Pancreas (tissue), 10 donors: ENCODE results near the gene ZDHHC17. TPM values are rescaled to one million over a fixed set of nuclear protein-coding genes. Genes with fewer than 3 reads are reported as not detected.

ENCODE experiments used
- ATAC-seq, 4 donors: fragments of 200-7000 bp; cut with Tn5 transposase; one replicate each; pipeline versions ENCODE4 v1.8.0 to v1.9.1; 2020; ENCODE audit warnings: mild to moderate bottlenecking in 4 of 4, moderate library complexity in 4 of 4
- DNase-seq, 6 donors: peaks; one replicate each; pipeline ENCODE4 v3.0.0-alpha.2; 2020
- FAIRE-seq: peaks from 2 replicates; lab custom pipeline; 2012; peaks lifted over from hg19 to GRCh38; lab: Jason Lieb, UNC
- H3K27ac ChIP-seq, 4 donors: fragments of 200-600 bp; sonication (generic); 1 replicate in 3 of 4; 2 replicates in 1 of 4; pipeline versions ENCODE4 v1.5.0 to v1.8.0; 2020
- H3K27me3 ChIP-seq, 4 donors: fragments of 200-600 bp; one replicate each; pipeline ENCODE4 v1.8.0; 2021
- H3K36me3 ChIP-seq, 3 donors: fragments of 200-600 bp; sonication (generic) in 1 of 3; one replicate each; pipeline versions ENCODE4 v1.5.0 to v1.8.0; 2020 to 2021
- H3K4me1 ChIP-seq, 3 donors: fragments of 200-600 bp; one replicate each; pipeline ENCODE4 v1.8.0; 2021
- H3K4me3 ChIP-seq, 4 donors: fragments of 200-600 bp; sonication (generic) in 2 of 4; one replicate each; pipeline versions ENCODE4 v1.5.0 to v1.8.0; 2020 to 2021
- H3K9me3 ChIP-seq, 4 donors: fragments of 200-600 bp; one replicate each; pipeline ENCODE4 v1.8.0; 2021
- CTCF ChIP-seq, 4 donors: fragments of 200-600 bp; sonication (generic) in 3 of 4; IDR thresholded peaks; one replicate each; pipeline versions ENCODE4 v1.5.0 to v1.8.0; 2021; ENCODE audit warnings: antibody characterized with exemption in 4 of 4
- WGBS, 2 donors: extraction: QIAGEN DNeasy Blood & Tissue Kit; methylation state at CpG; one replicate each; pipeline ENCODE4 v1.1.7; 2013; 5-methylcytosine and 5-hydroxymethylcytosine counted together
- intact Hi-C, 3 donors: fragments of 100-400 bp; cut with DNase I; formaldehyde crosslinking; loops; one replicate each; pipeline versions ENCODE4 v1.11.1 to v1.14.2; 2022
- polyA plus RNA-seq, 2 donors: library from polyadenylated mRNA; stranded (reverse); fragments of 200-250 nt; gene quantifications; one replicate each; pipeline ENCODE4 v1.2.3, GENCODE V29; 2013
- total RNA-seq, 6 donors: library from RNA; stranded (reverse); fragmentation: NEBNext Ultra II Directional in 4 of 6; extraction: Animal tissue kit (Norgen Biotek cat#: 25700) in 4 of 6; gene quantifications; one replicate each; pipeline versions ENCODE4 v1.2.1 to v1.2.4, GENCODE V29; 2021 to 2023
- donor health status: healthy with polysubstance abuse.
- donor health status: DM: no; HTN: no; CAD: no; lungs with moderate emphysema.
- donor health status: DM: no; HTN: no; CAD: no.
- donor health status: control.
- donor health status: control.
- donor health status: Bipolar disorder and iron deficiency.
- donor health status: DM: yes; HTN: yes; CAD: no.
- donor health status: DM: no; HTN: no; CAD: no.
- donor health status: DM: no; HTN: no; CAD: no.
- donor health status: DM: yes; HTN: yes; CAD: no.

The ZDHHC17 gene
- total and polyA plus RNA-seq, 8 donors = 9.5 to 24.3 (median 14.4) TPM

GRCh38 chr12:76811976-76812375 lies 48.1 kb downstream of the ZDHHC17 start:
- Histone ChIP-seq H3K36me3 (peaks cover 5 to 18% (median 7%) of the 10 kb centered on the region in 3 donors), H3K4me1 (no peaks in the 10 kb centered on the region), H3K27ac (no peak overlapping the region), H3K27me3 (no peaks in the 10 kb centered on the region), H3K4me3 (no peak overlapping the region), H3K9me3 (no peaks in the 10 kb centered on the region)
- ATAC-seq (no peak), FAIRE-seq (no peak), DNase-seq (no peak)
- intact Hi-C loops = no loop called here
- no peak for TF ChIP-seq CTCF (IDR thresholded peaks at IDR 0.05)
- 89 to 94% methylated on average over 1 of the region's 1 CpG for WGBS, 2 donors

- Histone ChIP-seq H3K27me3 (no peaks in the 10 kb centered on the region), H3K36me3 (peaks cover 5 to 16% (median 7%) of the 10 kb centered on the region in 3 donors), H3K9me3 (no peaks in the 10 kb centered on the region), H3K4me3 (no peak overlapping the region), H3K27ac (no peak overlapping the region), H3K4me1 (no peaks in the 10 kb centered on the region)
- no peak for ATAC-seq
- intact Hi-C loops = no loop called here
- FAIRE-seq = no peak
- no peak for DNase-seq
- no peak for TF ChIP-seq CTCF (IDR thresholded peaks at IDR 0.05)
These were observed 49.4 kb downstream of the ZDHHC17 start for GRCh38 chr12:76813265-76813664.

GRCh38 chr12:76813972-76814371 lies 50.1 kb downstream of the ZDHHC17 start:
- 78 to 84% methylated on average over 4 of the region's 4 CpGs for WGBS, 2 donors
- intact Hi-C loops = no loop called here
- Histone ChIP-seq H3K27ac (no peak overlapping the region), H3K27me3 (no peaks in the 10 kb centered on the region), H3K9me3 (no peaks in the 10 kb centered on the region), H3K36me3 (peaks cover 5 to 13% (median 6%) of the 10 kb centered on the region in 3 donors), H3K4me1 (no peaks in the 10 kb centered on the region), H3K4me3 (no peak overlapping the region)
- no peak for ATAC-seq
- TF ChIP-seq CTCF (IDR thresholded peaks at IDR 0.05) = no peak
- FAIRE-seq = no peak
- no peak for DNase-seq

GRCh38 chr12:76820888-76821482 lies 57.1 kb downstream of the ZDHHC17 start:
- peak in 1 of 6 donors; percentile 17 for DNase-seq
- FAIRE-seq = peak; percentile 65
- ATAC-seq = peak in 3 of 4 donors; percentile 48 to 61 (median 53)
- TF ChIP-seq CTCF (IDR thresholded peaks at IDR 0.05) = peak in 2 of 4 donors; percentile 10 to 18
- intact Hi-C loops = no loop called here
- H3K27ac ChIP-seq = no peak overlapping the region
- peaks cover 2 to 5% (median 2%) of the 10 kb centered on the region in 3 donors for H3K36me3 ChIP-seq
- H3K4me3 ChIP-seq = no peak overlapping the region
- H3K27me3 ChIP-seq = no peaks in the 10 kb centered on the region
- no peaks in the 10 kb centered on the region for H3K4me1 ChIP-seq
- no peaks in the 10 kb centered on the region for H3K9me3 ChIP-seq
- 30 to 32% methylated on average over 2 of the region's 2 CpGs for WGBS, 2 donors

- intact Hi-C loops = no loop called here
- DNase-seq (no peak), ATAC-seq (no peak), FAIRE-seq (no peak)
- H3K27ac ChIP-seq = no peak overlapping the region
- no peaks in the 10 kb centered on the region for H3K27me3 ChIP-seq
- TF ChIP-seq CTCF (IDR thresholded peaks at IDR 0.05) = no peak
- H3K4me1 ChIP-seq = no peaks in the 10 kb centered on the region
- no peak overlapping the region for H3K4me3 ChIP-seq
- no peaks in the 10 kb centered on the region for H3K9me3 ChIP-seq
- peaks cover 0 to 13% (median 3%) of the 10 kb centered on the region in 3 donors for H3K36me3 ChIP-seq
These were observed 66.5 kb downstream of the ZDHHC17 start for GRCh38 chr12:76830436-76830835.
